Ectodermal cell (in vitro differentiated cells): ENCODE measurements around the gene NEK9.
A peak's percentile ranks its signal among the peaks of the same experiment; 100 is the strongest.

Source experiments
- H3K27ac ChIP-seq: 2 replicates; pipeline ENCODE4 v1.7.0; 2013; ENCODE audit warnings: mild to moderate bottlenecking, low read depth, low read length; ENCODE audit not compliant: insufficient read depth, poor library complexity, severe bottlenecking
- H3K27me3 ChIP-seq: 2 replicates; pipeline ENCODE4 v1.7.0; 2013; ENCODE audit warnings: mild to moderate bottlenecking, low read length; ENCODE audit not compliant: insufficient read depth, control insufficient read depth, poor library complexity, severe bottlenecking
- H3K36me3 ChIP-seq: one replicate; pipeline ENCODE4 v1.7.0; 2013; ENCODE audit warnings: low read length; ENCODE audit not compliant: control insufficient read depth, insufficient read depth
- H3K4me1 ChIP-seq: one replicate; pipeline ENCODE4 v1.7.0; 2013; ENCODE audit warnings: low read length; ENCODE audit not compliant: control insufficient read depth, insufficient read depth
- H3K4me3 ChIP-seq: 2 replicates; pipeline ENCODE4 v1.7.0; 2013; ENCODE audit warnings: low read depth, low read length, control low read depth; ENCODE audit not compliant: insufficient read depth
- H3K9me3 ChIP-seq: 2 replicates; pipeline ENCODE4 v1.7.0; 2013; ENCODE audit warnings: mild to moderate bottlenecking, low read length, moderate library complexity; ENCODE audit not compliant: control insufficient read depth
- WGBS, 2 experiments: methylation state at CpG; one replicate each; pipeline ENCODE4 v1.1.7; 2013; ENCODE audit warnings: missing lambda C conversion rate in 2 of 2; 5-methylcytosine and 5-hydroxymethylcytosine counted together

NEK9 gene

DNA sequence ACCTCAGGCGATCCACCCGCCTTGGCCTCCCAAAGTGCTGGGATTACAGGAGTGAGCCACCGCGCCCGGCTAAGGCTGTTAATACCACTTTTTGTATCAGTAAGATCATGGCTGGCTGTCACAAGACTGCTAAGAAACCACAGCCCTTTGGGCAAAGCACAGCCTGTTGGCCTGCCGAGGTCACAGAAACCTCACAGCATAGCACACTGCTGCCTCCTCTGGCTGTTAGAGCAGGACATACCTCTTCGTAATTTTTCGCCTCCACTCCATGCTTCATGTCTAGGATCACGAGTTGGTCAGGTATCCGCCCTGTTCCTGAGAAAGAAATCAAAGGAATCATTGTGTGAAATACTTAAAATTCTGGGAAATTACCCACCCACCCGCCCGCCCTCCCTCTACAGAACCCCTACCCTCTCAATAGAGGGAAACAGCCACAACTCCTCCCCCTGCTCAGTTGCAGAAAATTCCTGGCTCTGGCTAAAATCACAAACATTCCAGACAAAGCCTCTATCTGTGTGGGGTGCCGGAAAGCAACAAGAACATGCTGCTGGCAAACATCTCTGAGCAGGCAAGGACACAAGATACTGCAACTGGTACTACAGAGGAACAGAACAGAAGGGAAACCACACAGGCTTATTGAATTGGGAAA is 20.7 kb upstream of the NEK9 start:
- Histone ChIP-seq H3K9me3 (no peaks in the 10 kb centered on the region), H3K27me3 (no peaks in the 10 kb centered on the region), H3K4me1 (peaks cover 11% of the 10 kb centered on the region), H3K27ac (peak overlapping the region; percentile 85), H3K4me3 (no peak overlapping the region), H3K36me3 (peaks cover 8% of the 10 kb centered on the region)
- 58 to 60% methylated on average over 11 of the region's 13 CpGs for WGBS, 2 experiments

DNA sequence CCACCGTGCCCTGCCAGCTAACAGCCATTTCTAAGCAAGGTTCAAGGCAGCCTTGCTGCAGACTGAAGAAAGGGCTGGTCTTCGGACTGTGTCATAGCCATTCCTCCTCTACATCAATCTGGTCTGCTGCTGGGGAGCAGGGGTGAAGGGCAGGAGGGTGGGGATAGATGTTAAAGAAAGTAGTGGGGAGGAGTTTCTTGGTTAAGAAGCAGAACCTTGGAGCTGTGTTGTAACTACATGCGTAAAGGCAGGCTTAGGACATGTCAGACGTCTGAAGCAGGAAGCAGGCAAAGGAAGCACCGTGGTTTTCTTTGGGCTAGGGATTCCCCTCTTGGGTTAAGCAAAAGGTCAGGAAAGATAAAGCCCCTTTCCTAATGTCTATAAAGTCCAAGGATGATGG is 18.1 kb upstream of the NEK9 start:
- peaks cover 5% of the 10 kb centered on the region for H3K36me3 ChIP-seq
- H3K27ac ChIP-seq, result no peak overlapping the region
- 96% methylated on average over 5 of the region's 5 CpGs for whole genome bisulfite sequencing, 2 experiments
- no peak overlapping the region for H3K4me3 ChIP-seq
- no peaks in the 10 kb centered on the region for H3K27me3 ChIP-seq
- peaks cover 11% of the 10 kb centered on the region for H3K4me1 ChIP-seq
- H3K9me3 ChIP-seq, result no peaks in the 10 kb centered on the region

- Histone ChIP-seq H3K4me3 (no peak overlapping the region), H3K4me1 (peaks cover 11% of the 10 kb centered on the region), H3K27me3 (no peaks in the 10 kb centered on the region), H3K36me3 (peaks cover 5% of the 10 kb centered on the region), H3K27ac (no peak overlapping the region), H3K9me3 (no peaks in the 10 kb centered on the region)
- WGBS, 2 experiments, result 96% methylated on average over 9 of the region's 9 CpGs
Observed at GRCh38 chr14:75143761-75144527, 17.1 kb upstream of the NEK9 start.

DNA sequence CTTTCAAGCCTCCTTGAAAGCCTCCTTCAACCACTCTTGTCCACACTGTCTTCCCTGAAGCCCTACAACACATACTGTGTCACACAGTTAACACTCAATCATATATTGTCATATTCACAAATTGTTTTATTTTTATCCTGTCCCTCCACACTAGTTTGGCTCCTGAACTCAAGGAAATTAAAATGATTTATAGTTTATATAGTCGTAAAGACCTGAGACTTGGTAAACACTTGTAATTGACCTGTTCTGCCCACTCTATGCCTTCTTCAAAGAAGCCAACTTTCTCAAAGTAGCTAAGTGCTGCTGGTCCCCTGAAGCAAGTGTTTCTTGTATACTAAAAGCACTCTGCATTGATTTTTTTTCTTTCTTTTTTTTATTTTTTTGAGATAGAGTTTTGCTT is 15.6 kb upstream of the NEK9 start:
- peaks cover 6% of the 10 kb centered on the region for H3K4me1 ChIP-seq
- H3K36me3 ChIP-seq, result peaks cover 5% of the 10 kb centered on the region
- no peaks in the 10 kb centered on the region for H3K27me3 ChIP-seq
- no peak overlapping the region for H3K4me3 ChIP-seq
- 88 to 100% methylated on average over 1 of the region's 1 CpG for WGBS, 2 experiments
- no peak overlapping the region for H3K27ac ChIP-seq
- H3K9me3 ChIP-seq, result no peaks in the 10 kb centered on the region

GRCh38 chr14:75141967-75142366 is 15.1 kb upstream of the NEK9 start:
- no peaks in the 10 kb centered on the region for H3K27me3 ChIP-seq
- peaks cover 5% of the 10 kb centered on the region for H3K36me3 ChIP-seq
- H3K27ac ChIP-seq, result no peak overlapping the region
- peaks cover 1% of the 10 kb centered on the region for H3K4me1 ChIP-seq
- H3K4me3 ChIP-seq, result no peak overlapping the region
- no peaks in the 10 kb centered on the region for H3K9me3 ChIP-seq

GRCh38 chr14:75141062-75141461 is 14.2 kb upstream of the NEK9 start:
- Histone ChIP-seq H3K27ac (no peak overlapping the region), H3K27me3 (no peaks in the 10 kb centered on the region), H3K4me1 (no peaks in the 10 kb centered on the region), H3K9me3 (no peaks in the 10 kb centered on the region), H3K4me3 (no peak overlapping the region), H3K36me3 (peaks cover 5% of the 10 kb centered on the region)
- 89 to 91% methylated on average over 2 of the region's 2 CpGs for WGBS, 2 experiments

DNA sequence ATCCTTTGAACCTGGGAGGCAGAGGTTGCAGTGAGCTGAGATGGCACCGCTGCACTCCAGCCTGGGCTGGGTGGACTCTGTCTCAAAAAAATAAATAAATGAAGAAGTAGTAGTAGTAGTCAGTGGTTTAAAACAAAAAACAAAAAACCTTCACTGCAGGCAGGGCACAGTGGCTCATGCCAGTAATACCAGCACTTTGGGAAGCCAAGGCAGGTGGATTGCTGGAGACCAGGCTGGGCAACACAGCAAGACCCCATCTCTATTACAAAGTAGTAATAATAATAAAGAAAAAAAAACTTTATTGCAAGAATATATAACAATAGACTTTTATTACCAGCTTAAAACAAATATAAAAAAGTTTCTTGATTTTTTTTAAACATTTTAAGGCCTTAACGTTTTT is 13.8 kb upstream of the NEK9 start:
- no peak overlapping the region for H3K27ac ChIP-seq
- H3K4me1 ChIP-seq, result no peaks in the 10 kb centered on the region
- no peaks in the 10 kb centered on the region for H3K27me3 ChIP-seq
- no peak overlapping the region for H3K4me3 ChIP-seq
- WGBS, 2 experiments, result 95 to 100% methylated on average over 1 of the region's 2 CpGs
- peaks cover 5% of the 10 kb centered on the region for H3K36me3 ChIP-seq
- no peaks in the 10 kb centered on the region for H3K9me3 ChIP-seq

GRCh38 chr14:75139185-75139584 is 12.3 kb upstream of the NEK9 start:
- H3K36me3 ChIP-seq, result peaks cover 11% of the 10 kb centered on the region
- no peaks in the 10 kb centered on the region for H3K9me3 ChIP-seq
- no peak overlapping the region for H3K4me3 ChIP-seq
- 93 to 94% methylated on average over 2 of the region's 2 CpGs for WGBS, 2 experiments
- H3K4me1 ChIP-seq, result no peaks in the 10 kb centered on the region
- H3K27ac ChIP-seq, result no peak overlapping the region
- H3K27me3 ChIP-seq, result no peaks in the 10 kb centered on the region

- Histone ChIP-seq H3K4me3 (no peak overlapping the region), H3K4me1 (no peaks in the 10 kb centered on the region), H3K27ac (no peak overlapping the region), H3K9me3 (no peaks in the 10 kb centered on the region), H3K36me3 (peaks cover 18% of the 10 kb centered on the region), H3K27me3 (no peaks in the 10 kb centered on the region)
- WGBS, 2 experiments, result no CpG with 5 or more reads among the region's 1 CpG
Observed at GRCh38 chr14:75138492-75138891, 11.6 kb upstream of the NEK9 start.

DNA sequence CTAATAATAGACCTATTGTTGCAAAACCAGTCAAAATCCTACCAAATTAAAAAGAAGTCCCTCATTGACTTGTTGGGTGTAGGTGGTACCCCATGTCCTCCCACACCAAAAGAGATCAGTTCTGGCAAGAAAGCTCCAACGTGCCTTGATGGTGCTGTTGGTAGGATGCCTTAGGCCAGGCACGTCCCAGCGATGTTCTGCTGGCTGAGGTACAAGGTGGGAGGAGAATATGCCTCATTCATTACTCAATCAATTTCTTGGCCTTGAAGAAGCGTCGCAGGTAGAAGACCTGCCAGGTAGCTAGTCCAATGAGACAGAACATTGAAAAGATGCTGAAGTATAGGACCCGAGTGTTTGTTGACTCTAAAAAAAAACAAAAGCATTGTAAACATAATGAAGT is 7.8 kb upstream of the NEK9 start:
- H3K9me3 ChIP-seq, result no peaks in the 10 kb centered on the region
- 93 to 97% methylated on average over 6 of the region's 6 CpGs for WGBS, 2 experiments
- no peak overlapping the region for H3K4me3 ChIP-seq
- no peaks in the 10 kb centered on the region for H3K4me1 ChIP-seq
- H3K27ac ChIP-seq, result no peak overlapping the region
- H3K27me3 ChIP-seq, result no peaks in the 10 kb centered on the region
- peaks cover 22% of the 10 kb centered on the region for H3K36me3 ChIP-seq
